CD4-positive, alpha-beta T cell (primary cell): ENCODE data around the gene SERF2. TPM values are rescaled to one million over a fixed set of nuclear protein-coding genes. Genes with fewer than 3 reads are reported as not detected.
"Not testable (repeated sequence)": the region's sequence is repeated elsewhere in the genome, so short reads cannot be mapped to it uniquely, and the experiment has no call there.

Experiments
- ATAC-seq: fragments of 200-7000 bp; cut with Tn5 transposase; one replicate; pipeline ENCODE4 v1.10.0; 2022; ENCODE audit warnings: mild to moderate bottlenecking; ENCODE audit not compliant: poor library complexity
- CTCF ChIA-PET: fragments of 350-600 bp; sonication (Branson Sonifier 250); formaldehyde crosslinking; loops from one replicate; lab custom pipeline; 2021; ENCODE audit warnings: antibody characterized with exemption, inconsistent platforms; lab: Charles Lee
- POLR2A ChIA-PET: fragments of 350-600 bp; sonication (Branson Sonifier 250); formaldehyde crosslinking; loops from one replicate; lab custom pipeline; 2021; ENCODE audit warnings: antibody characterized with exemption, inconsistent platforms; lab: Charles Lee
- DNase-seq, 14 experiments: peaks; one replicate each; pipeline ENCODE4 v3.0.0-alpha.2; 2013 to 2020; ENCODE audit warnings: mixed read lengths in 2 of 14
- H3K27ac ChIP-seq, 2 donors: one replicate each; pipeline versions ENCODE4 v1.5.1 to v1.7.0; 2013; ENCODE audit warnings: low read length in 2 of 2, low read depth in 1 of 2, mild to moderate bottlenecking in 1 of 2
- H3K27me3 ChIP-seq, 2 experiments: 1 replicate in 1 of 2; 2 replicates in 1 of 2; pipeline versions ENCODE4 v1.6.1 to v1.7.0; 2013; ENCODE audit warnings: low read length in 2 of 2, control low read depth in 1 of 2, mild to moderate bottlenecking in 1 of 2, moderate library complexity in 1 of 2; ENCODE audit not compliant: insufficient read depth in 2 of 2, control insufficient read depth in 1 of 2
- H3K36me3 ChIP-seq: one replicate; pipeline ENCODE4 v1.6.1; 2013; ENCODE audit warnings: low read length, control low read depth; ENCODE audit not compliant: insufficient read depth
- H3K4me1 ChIP-seq: one replicate; pipeline ENCODE4 v1.6.1; 2013; ENCODE audit warnings: low read length, control low read depth; ENCODE audit not compliant: insufficient read depth
- H3K4me3 ChIP-seq: one replicate; pipeline ENCODE4 v1.5.1; 2013; ENCODE audit warnings: mild to moderate bottlenecking, low read length, moderate library complexity
- H3K9me3 ChIP-seq, 2 experiments: 1 replicate in 1 of 2; 2 replicates in 1 of 2; pipeline versions ENCODE4 v1.6.1 to v1.7.0; 2013; ENCODE audit warnings: low read length in 2 of 2, mild to moderate bottlenecking in 2 of 2, control low read depth in 1 of 2, moderate library complexity in 1 of 2; ENCODE audit not compliant: control insufficient read depth in 1 of 2, insufficient read depth in 1 of 2
- H3K27ac Mint-ChIP-seq: one replicate; pipeline ENCODE4 v1.8.0; 2020; ENCODE audit warnings: mixed read lengths
- H3K27me3 Mint-ChIP-seq: one replicate; pipeline ENCODE4 v1.8.0; 2021; ENCODE audit warnings: mixed read lengths
- H3K36me3 Mint-ChIP-seq: one replicate; pipeline ENCODE4 v1.8.0; 2021; ENCODE audit warnings: low read depth, mixed read lengths
- H3K4me1 Mint-ChIP-seq: one replicate; pipeline ENCODE4 v1.8.0; 2021; ENCODE audit warnings: low read depth, mixed read lengths
- H3K4me3 Mint-ChIP-seq: one replicate; pipeline ENCODE4 v1.8.0; 2020; ENCODE audit warnings: mild to moderate bottlenecking, mixed read lengths
- H3K9me3 Mint-ChIP-seq: one replicate; pipeline ENCODE4 v1.8.0; 2020; ENCODE audit warnings: mixed read lengths
- CTCF ChIP-seq: fragments of 200-600 bp; IDR thresholded peaks from one replicate; pipeline ENCODE4 v1.8.0; 2022; ENCODE audit warnings: antibody characterized with exemption, mild to moderate bottlenecking
- intact Hi-C, 2 experiments: fragments of 100-400 bp; cut with DNase I in 1 of 2; cut with micrococcal nuclease in 1 of 2; formaldehyde crosslinking; loops; one replicate each; pipeline versions ENCODE4 v1.15.1 to v1.9.0; 2023 to 2025; cut with DNase I, micrococcal nuclease
- microRNA-seq: library from miRNA; unstranded; fragments of <30 nt; microRNA quantifications from one replicate; pipeline ENCODE4 v1.2.0, GENCODE V29; 2021; ENCODE audit warnings: borderline microRNAs expressed, borderline replicate concordance
- total RNA-seq, 174 experiments: library from RNA in 2 of 174; stranded (reverse) in 2 of 174; gene quantifications; one replicate each; pipeline ENCODE4 v1.2.3 and lab custom pipeline; 2021 to 2026

The SERF2 gene
- total RNA-seq, 2 experiments from 2014 or later, result 319 to 323 TPM

- peaks cover 41% of the 10 kb centered on the region for H3K4me1 Mint-ChIP-seq
These were observed 38.7 kb downstream of the SERF2 start for GRCh38 chr15:43830691-43831275.

GRCh38 chr15:43831519-43832052 lies 39.5 kb downstream of the SERF2 start:
- peaks cover 15% of the 10 kb centered on the region for H3K36me3 ChIP-seq
- Mint-ChIP-seq H3K4me1 (peaks cover 36% of the 10 kb centered on the region), H3K27ac (peak overlapping the region; percentile 49), H3K36me3 (peaks cover 23% of the 10 kb centered on the region)
- peaks cover 38% of the 10 kb centered on the region for H3K4me1 ChIP-seq
- H3K9me3 Mint-ChIP-seq, POLR2A ChIA-PET, H3K27ac ChIP-seq, H3K27me3 ChIP-seq, intact Hi-C loops, ATAC-seq, DNase-seq, H3K4me3 ChIP-seq, CTCF ChIA-PET, H3K27me3 Mint-ChIP-seq, H3K9me3 ChIP-seq, H3K4me3 Mint-ChIP-seq: not testable (repeated sequence)

More at GRCh38 chr15:43830691-43831275, 38.7 kb downstream of the SERF2 start:
- intact Hi-C loops, POLR2A ChIA-PET, H3K9me3 Mint-ChIP-seq, H3K4me3 ChIP-seq, H3K27ac Mint-ChIP-seq, H3K36me3 ChIP-seq, H3K9me3 ChIP-seq, H3K4me3 Mint-ChIP-seq, H3K27me3 Mint-ChIP-seq, ATAC-seq, H3K27ac ChIP-seq, DNase-seq, CTCF ChIA-PET, H3K27me3 ChIP-seq: not testable (repeated sequence)
- H3K36me3 Mint-ChIP-seq, result peaks cover 15% of the 10 kb centered on the region
- H3K4me1 ChIP-seq, result peaks cover 46% of the 10 kb centered on the region

GRCh38 chr15:43832485-43832884 lies 40.4 kb downstream of the SERF2 start:
- Mint-ChIP-seq H3K27ac (peak overlapping the region; percentile 49), H3K4me1 (peaks cover 28% of the 10 kb centered on the region), H3K36me3 (peaks cover 28% of the 10 kb centered on the region)
- intact Hi-C loops, H3K27ac ChIP-seq, CTCF ChIA-PET, H3K27me3 Mint-ChIP-seq, ATAC-seq, H3K4me3 ChIP-seq, H3K9me3 ChIP-seq, H3K27me3 ChIP-seq, H3K9me3 Mint-ChIP-seq, DNase-seq, H3K4me3 Mint-ChIP-seq: not testable (repeated sequence)
- peaks cover 31% of the 10 kb centered on the region for H3K4me1 ChIP-seq
- POLR2A ChIA-PET, result interaction anchor here (0.6 to 1.2 kb wide), 2 partner anchors 8 to 31 kb away, joined by 4 read pairs; partner anchors contain the start of gene MFAP1
- peaks cover 22% of the 10 kb centered on the region for H3K36me3 ChIP-seq

GRCh38 chr15:43845421-43845820 lies 53.3 kb downstream of the SERF2 start:
- Histone ChIP-seq H3K9me3 (no peaks in the 10 kb centered on the region), H3K36me3 (peaks cover 34% of the 10 kb centered on the region), H3K27me3 (no peaks in the 10 kb centered on the region), H3K27ac (no peak overlapping the region), H3K4me1 (no peaks in the 10 kb centered on the region), H3K4me3 (no peak overlapping the region)
- ATAC-seq (no peak), DNase-seq (no peak)
- H3K36me3 Mint-ChIP-seq, result peaks cover 55% of the 10 kb centered on the region
- intact Hi-C loops, result no loop called here
- CTCF ChIA-PET, result no interaction called here
- no peaks in the 10 kb centered on the region for H3K4me1 Mint-ChIP-seq
- H3K9me3 Mint-ChIP-seq, result no peaks in the 10 kb centered on the region
- no peaks in the 10 kb centered on the region for H3K27me3 Mint-ChIP-seq
- POLR2A ChIA-PET, result no interaction called here
- no peak for TF ChIP-seq CTCF
- H3K27ac Mint-ChIP-seq, result no peak overlapping the region
- no peak overlapping the region for H3K4me3 Mint-ChIP-seq

Small RNA genes within 50 kb of the gene (microRNA-seq; reads per million reads assigned to microRNA genes)
- not detected for gene MIR1282

Other genes starting within 250 kb of the SERF2 start
- 10 to 100 TPM; 16.9 to 23.8 TPM for gene PPIP5K1, start 202.1 kb upstream of the SERF2 start, total RNA-seq
- gene CKMT1B, start 198.3 kb upstream of the SERF2 start, total RNA-seq, result not detected
- gene STRC, start 173.5 kb upstream of the SERF2 start, total RNA-seq, result 1 to 10 TPM; 1.7 to 2.1 TPM
- 1 to 10 TPM; 3.0 to 4.1 TPM for gene CATSPER2, start 143.5 kb upstream of the SERF2 start, total RNA-seq
- not detected for gene CKMT1A, start 98.5 kb upstream of the SERF2 start, total RNA-seq
- 100 to 1,000 TPM; 179 to 200 TPM for gene PDIA3, start 45.9 kb upstream of the SERF2 start, total RNA-seq
- 1 to 10 TPM; 1.1 to 2.3 TPM for gene ELL3, start 15.4 kb upstream of the SERF2 start, total RNA-seq
- gene SERINC4, start 7.9 kb downstream of the SERF2 start, total RNA-seq, result under 1 TPM in 1 of 2 experiments, not detected in 1; 0.36 TPM
- 10 to 100 TPM; 17.6 to 18.5 TPM for gene HYPK, start 8.3 kb downstream of the SERF2 start, total RNA-seq
- 10 to 100 TPM in 1 of 2 experiments, 1 to 10 TPM in 1; 9.4 to 10.6 TPM for gene MFAP1, start 32.4 kb downstream of the SERF2 start, total RNA-seq
- gene WDR76, start 34.7 kb downstream of the SERF2 start, total RNA-seq, result 1 to 10 TPM; 7.0 to 8.6 TPM